Measurements from ENCODE around the gene TRPT1. TPM values are rescaled to one million over a fixed set of nuclear protein-coding genes. Genes with fewer than 3 reads are reported as not detected.

TRPT1 gene
- total RNA-seq, 1 donor from 2014 or later, result 22.4 TPM

DNA sequence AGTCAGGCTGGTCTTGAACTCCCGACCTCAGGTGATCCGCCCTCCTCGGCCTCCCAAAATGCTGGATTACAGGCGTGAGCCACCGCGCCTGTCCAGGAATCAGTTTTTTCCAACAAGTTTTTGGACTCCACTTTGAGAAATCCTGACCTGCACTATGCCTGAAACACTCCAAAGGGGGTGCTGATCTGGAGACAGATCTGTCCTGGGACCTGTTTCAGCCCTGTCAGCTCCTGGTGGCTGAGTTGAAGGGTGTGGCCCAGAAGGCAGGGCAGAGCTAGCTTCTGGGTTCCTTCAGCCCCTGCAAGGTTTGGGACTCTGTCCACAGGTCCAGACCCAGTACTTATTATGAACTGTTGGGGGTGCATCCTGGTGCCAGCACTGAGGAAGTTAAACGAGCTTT, 5.6 kb upstream of the TRPT1 start:
- DNase-seq, result no peak
- Histone ChIP-seq H3K9me3 (no peaks in the 10 kb centered on the region), H3K4me3 (peak overlapping the region; percentile 82), H3K4me1 (peaks cover 51% of the 10 kb centered on the region), H3K36me3 (no peaks in the 10 kb centered on the region), H3K27me3 (no peaks in the 10 kb centered on the region), H3K27ac (no peak overlapping the region)
- ATAC-seq, result no peak
- TF ChIP-seq, protein P1, sequence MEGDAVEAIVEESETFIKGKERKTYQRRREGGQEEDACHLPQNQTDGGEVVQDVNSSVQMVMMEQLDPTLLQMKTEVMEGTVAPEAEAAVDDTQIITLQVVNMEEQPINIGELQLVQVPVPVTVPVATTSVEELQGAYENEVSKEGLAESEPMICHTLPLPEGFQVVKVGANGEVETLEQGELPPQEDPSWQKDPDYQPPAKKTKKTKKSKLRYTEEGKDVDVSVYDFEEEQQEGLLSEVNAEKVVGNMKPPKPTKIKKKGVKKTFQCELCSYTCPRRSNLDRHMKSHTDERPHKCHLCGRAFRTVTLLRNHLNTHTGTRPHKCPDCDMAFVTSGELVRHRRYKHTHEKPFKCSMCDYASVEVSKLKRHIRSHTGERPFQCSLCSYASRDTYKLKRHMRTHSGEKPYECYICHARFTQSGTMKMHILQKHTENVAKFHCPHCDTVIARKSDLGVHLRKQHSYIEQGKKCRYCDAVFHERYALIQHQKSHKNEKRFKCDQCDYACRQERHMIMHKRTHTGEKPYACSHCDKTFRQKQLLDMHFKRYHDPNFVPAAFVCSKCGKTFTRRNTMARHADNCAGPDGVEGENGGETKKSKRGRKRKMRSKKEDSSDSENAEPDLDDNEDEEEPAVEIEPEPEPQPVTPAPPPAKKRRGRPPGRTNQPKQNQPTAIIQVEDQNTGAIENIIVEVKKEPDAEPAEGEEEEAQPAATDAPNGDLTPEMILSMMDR (IDR thresholded peaks at IDR 0.05), result no peak
- intact Hi-C loops (cut with DNase I), result no loop called here

DNA sequence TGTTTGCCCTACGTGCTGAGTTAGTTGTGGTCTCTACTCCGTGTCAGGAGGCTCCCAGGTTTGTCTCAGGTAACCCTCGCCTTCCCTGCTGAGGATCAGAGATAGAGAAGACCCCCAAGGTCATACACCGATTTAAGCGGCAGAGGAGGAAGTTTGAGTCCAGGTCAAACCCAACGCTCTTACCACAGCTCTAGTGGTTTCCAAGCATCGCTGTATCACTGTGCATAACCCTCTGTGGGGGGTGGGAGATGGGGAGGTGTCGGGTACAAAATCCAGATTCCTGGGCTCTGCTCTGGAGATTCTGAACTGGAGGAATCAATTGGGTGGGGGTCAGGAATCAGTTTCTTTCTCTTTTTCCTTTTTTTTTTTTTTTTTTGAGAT, 5.0 kb upstream of the TRPT1 start:
- no peaks in the 10 kb centered on the region for H3K36me3 ChIP-seq
- H3K9me3 ChIP-seq, result no peaks in the 10 kb centered on the region
- H3K4me3 ChIP-seq, result peak overlapping the region; percentile 82
- H3K27ac ChIP-seq, result peak overlapping the region; percentile 92
- intact Hi-C loops (cut with DNase I), result no loop called here
- DNase-seq, result no peak
- ATAC-seq, result no peak
- peaks cover 51% of the 10 kb centered on the region for H3K4me1 ChIP-seq
- H3K27me3 ChIP-seq, result no peaks in the 10 kb centered on the region
- TF ChIP-seq, protein P1 (IDR thresholded peaks at IDR 0.05), result no peak

DNA sequence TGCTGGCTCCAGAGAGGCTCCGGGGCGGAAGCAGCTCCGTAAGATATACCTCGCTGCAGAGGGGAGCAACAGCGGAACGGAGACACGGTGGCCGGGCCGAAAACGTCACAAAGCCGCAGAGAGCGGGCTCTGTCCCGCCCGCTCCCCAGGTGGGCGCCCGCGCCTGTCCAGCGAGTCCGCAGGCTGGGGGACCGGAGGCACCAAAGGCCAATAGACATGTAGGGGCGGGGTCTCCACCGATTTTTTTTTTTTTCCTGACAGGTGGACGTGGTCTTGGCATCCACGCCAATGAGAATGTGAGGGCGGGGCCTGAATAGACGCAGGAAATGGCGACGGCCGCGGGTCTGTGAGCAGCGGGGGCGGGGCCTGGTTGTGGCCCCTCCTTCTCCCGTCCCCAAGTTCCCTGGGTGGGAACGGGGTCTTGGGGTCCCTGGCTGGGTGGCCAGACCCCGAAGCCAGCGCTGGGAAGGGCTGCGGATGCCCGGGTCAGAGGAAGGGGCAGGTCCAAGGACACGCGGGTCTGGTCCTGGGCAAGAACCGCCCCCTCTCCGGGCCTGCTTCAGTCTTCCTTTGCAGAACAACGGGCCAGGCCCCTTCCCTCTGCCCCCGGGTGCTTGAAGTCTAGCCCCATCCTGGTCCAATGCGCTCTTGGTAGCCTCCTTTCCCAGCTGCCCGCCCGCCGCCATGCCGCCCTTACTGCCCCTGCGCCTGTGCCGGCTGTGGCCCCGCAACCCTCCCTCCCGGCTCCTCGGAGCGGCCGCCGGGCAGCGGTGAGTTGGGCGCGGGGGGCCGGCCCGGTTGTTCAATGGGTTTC, 4.4 kb upstream of the TRPT1 start, which contains the start of gene DNAJC4:
TSS of gene DNAJC4 (plus strand) at position 378 of the 814 bp plus-strand sequence. CDS start at position 685, 307 bp downstream.
- H3K27ac ChIP-seq, result peak within 1 kb of the TSS; percentile 92
- H3K36me3 ChIP-seq, result no peaks in the 10 kb centered on the region
- H3K27me3 ChIP-seq, result no peaks in the 10 kb centered on the region
- DNase-seq (peak; percentile 94), ATAC-seq (peak; percentile 72)
- no peaks in the 10 kb centered on the region for H3K9me3 ChIP-seq
- peaks cover 48% of the 10 kb centered on the region for H3K4me1 ChIP-seq
- peak within 1 kb of the TSS; percentile 82 for H3K4me3 ChIP-seq
- intact Hi-C loops (cut with DNase I), result no loop called here
- TF ChIP-seq, protein P1 (IDR thresholded peaks at IDR 0.05), result no peak

DNA sequence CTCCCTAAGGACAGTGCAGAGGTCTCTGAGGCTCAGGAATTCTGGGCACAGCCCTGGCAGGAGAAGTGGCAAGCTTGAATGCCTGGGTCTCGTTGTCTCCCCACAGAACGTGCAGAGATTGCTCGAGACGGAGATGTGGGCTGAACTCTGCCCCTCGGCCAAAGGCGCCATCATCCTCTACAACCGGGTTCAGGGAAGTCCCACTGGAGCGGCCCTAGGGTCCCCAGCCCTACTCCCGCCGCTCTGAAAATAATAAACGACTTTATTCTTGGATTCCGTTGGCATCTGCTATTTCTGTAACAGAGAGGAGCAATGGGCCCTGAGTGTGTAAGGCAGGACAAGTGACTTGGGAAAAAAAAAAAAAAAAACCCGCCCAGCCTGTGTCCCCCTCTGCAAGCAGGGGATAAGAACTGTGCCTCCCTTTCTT, 3.8 kb upstream of the TRPT1 start:
- DNase-seq, result no peak
- H3K4me1 ChIP-seq, result peaks cover 51% of the 10 kb centered on the region
- H3K27ac ChIP-seq, result peak overlapping the region; percentile 92
- no peaks in the 10 kb centered on the region for H3K27me3 ChIP-seq
- no peaks in the 10 kb centered on the region for H3K36me3 ChIP-seq
- H3K9me3 ChIP-seq, result no peaks in the 10 kb centered on the region
- H3K4me3 ChIP-seq, result peak overlapping the region; percentile 82
- ATAC-seq, result no peak
- intact Hi-C loops (cut with DNase I), result no loop called here
- TF ChIP-seq, protein P1 (IDR thresholded peaks at IDR 0.05), result no peak

DNA sequence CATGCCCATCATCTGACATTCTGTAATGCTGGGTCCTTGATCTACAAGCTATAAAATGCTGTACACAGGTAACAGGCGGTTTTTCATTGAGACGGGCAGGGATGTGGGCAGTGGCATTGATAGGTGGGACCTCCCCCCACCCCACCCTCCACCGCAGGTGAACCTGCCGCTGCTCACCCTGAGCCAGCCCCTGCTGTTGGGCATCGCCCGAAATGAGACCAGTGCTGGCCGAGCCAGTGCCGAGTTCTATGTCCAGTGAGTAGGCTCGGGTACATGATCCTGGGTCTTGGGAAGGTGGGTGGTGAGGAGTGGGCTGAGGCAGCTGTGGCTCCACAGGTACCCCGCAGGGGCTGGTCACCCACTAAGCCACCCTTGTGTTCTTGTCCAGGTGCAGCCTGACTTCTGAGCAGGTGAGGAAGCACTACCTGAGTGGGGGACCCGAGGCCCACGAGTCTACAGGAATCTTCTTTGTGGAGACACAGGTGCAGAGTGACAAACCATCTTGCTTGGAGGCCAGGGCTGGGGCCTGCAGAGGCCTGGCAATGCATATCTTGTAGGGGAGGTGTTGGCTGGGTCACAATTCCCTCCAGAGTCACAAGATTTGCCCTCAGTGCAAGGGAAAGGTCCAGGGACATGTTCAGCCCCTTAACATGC, 3.2 kb upstream of the TRPT1 start:
- intact Hi-C loops (cut with DNase I), result no loop called here

More for the DNA sequence above, 3.2 kb upstream of the TRPT1 start:
- Histone ChIP-seq H3K4me3 (no peak overlapping the region), H3K9me3 (no peaks in the 10 kb centered on the region), H3K27me3 (no peaks in the 10 kb centered on the region), H3K27ac (peak overlapping the region; percentile 92), H3K4me1 (peaks cover 53% of the 10 kb centered on the region), H3K36me3 (no peaks in the 10 kb centered on the region)
- TF ChIP-seq, protein P1 (IDR thresholded peaks at IDR 0.05), result no peak
- DNase-seq (peak; percentile 54), ATAC-seq (no peak)
